GM21526 (cell line): ENCODE results near the gene TMEM244.
"Not testable (repeated sequence)": the region's sequence is repeated elsewhere in the genome, so short reads cannot be mapped to it uniquely, and the experiment has no call there.

ENCODE experiments used
- ATAC-seq: cut with Tn5 transposase; IDR thresholded peaks from one replicate; pipeline ENCODE4 v1.9.1; 2021; ENCODE audit warnings: moderate library complexity; ENCODE audit not compliant: unreplicated experiment, low FRiP score

Gene TMEM244

DNA sequence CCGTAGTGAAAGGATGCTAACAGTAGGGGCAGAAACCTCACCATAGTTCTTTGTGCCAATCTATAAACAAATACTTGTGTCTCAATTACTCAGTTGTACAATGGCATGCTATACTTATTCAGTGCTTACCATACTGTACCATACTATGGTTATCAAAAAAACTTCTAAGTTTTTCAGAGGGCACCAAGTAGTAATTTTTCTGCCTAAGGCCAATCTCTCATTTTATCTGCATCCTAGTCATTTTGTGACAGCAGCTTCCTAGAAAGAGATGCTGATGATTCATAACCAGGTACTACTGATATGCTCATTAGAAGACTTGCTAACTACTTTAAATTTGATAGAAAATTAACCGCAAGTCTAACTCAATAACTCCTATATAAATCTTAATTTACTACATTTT is 42.9 kb downstream of the TMEM244 start:
- ATAC-seq, result no peak

DNA sequence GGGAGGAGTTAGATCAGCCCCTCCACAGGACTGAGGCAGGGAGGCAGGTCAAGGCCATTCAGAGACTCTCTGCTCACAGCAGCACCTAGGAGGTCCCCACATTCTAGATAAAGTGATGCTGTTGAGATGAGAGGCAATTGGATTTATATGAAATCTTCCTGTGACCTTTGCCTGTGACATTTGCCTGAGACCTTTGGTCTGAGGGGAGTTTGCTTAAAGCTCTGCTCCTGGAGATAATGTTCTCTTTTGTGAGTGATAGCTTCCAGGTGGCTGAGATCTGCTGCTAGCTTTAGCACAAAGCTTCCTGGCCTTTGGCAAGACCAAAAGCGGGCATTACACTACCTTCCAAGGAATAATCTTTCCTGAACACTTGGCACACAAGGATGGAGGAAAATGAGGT is 43.3 kb downstream of the TMEM244 start:
- no peak for ATAC-seq

GRCh38 chr6:129817332-129817731 is 43.8 kb downstream of the TMEM244 start:
- ATAC-seq, result no peak

DNA sequence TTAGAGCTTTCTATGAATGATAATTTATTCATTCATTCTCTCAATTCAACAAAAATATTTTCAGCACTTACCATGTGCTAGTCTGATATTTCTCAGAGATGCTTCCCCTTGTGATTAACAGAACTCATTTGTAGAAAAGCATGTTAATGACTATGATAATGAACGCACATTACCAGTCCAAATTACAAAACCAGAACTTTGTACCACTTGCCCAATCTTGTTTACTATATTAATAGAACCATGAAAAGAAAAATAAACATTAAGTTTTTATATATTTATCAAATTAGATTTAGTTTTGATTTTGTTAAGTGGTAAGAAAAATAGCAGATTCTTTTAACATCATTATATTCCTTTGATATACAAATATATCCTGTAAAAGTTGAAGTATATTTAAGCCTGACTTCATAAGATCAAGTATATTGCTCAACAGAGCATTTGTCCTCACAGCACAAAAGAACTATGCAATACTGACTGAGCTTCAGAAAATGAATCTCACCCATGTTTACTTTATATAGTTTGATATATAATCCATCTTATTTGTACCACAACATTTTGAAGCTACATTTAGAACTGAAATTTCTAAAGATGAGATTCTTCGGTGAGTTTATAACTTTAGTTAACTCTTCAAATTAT is 48.9 kb downstream of the TMEM244 start:
- no peak for ATAC-seq

DNA sequence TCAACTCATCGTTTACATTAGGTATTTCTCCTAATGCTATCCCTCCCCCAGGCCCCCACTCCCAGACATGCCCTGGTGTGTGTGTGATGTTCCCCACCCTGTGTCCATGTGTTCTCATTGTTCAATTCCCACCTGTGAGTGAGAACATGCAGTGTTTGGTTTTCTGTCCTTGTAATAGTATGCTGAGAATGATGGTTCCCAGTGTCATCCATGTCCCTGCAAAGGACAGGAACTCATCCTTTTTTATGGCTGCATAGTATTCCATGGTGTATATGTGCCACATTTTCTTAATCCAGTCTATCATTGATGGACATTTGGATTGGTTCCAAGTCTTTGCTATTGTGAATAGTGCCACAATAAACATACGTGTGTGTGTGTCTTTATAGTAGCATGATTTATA is 54.0 kb downstream of the TMEM244 start:
- ATAC-seq, result not testable (repeated sequence)

DNA sequence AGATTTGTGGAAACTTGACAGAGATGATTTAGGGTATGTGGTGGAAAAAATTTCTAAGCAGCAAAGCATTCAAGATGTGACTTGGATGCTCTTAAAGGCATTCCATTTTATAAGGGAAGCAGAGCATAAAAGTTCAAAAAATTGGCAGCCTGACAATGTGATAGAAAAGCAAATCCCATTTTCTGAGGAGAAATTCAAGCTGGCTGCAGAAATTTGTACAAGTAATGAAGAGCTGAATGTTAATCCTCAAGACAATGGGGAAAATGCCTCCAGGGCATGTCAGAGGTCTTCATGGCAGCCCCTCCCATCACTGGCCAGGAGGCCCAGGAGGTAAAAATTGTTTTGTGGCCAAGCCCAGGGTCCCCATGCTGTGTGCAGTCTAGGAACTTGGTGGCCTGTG is 58.2 kb downstream of the TMEM244 start:
- not testable (repeated sequence) for ATAC-seq

GRCh38 chr6:129801909-129802308 is 59.2 kb downstream of the TMEM244 start:
- ATAC-seq, result no peak

DNA sequence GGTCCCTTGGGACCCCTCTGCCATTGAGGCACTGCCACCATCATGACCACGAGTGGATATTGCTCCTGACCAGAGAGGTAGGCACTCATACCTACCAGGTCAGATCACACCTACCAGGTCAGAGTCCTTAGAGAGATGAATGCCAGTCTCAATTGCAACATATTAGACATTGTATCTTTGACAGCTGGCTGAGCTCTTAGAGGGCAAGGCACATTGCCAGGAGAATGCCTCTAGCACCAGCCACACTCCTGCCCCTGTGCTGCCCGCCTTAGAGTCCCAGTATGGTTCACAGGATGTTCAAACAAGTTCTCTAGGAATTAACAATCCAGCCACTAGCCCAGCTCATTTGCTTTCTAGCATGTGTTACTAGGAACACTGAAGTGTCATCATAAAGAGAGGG is 65.9 kb downstream of the TMEM244 start:
- no peak for ATAC-seq

DNA sequence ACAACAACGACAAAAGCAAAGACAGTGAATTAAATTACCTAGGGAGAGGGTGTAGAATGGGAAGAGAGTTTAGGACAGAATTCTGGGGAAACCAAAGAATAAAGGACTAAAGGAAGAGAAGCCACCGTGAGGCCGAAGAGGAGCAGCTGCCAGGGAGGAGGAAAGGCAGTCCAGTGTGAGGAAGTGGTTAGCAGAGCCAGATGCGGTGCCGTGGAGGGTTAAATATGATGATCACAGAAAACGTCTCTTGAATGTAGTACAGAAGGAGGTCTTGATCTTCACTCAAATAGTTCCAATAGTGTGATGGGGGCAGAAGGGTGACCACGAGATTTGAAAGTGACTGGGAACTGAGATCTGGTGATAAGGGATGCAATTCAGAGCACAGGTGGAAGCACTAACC is 67.7 kb downstream of the TMEM244 start:
- no peak for ATAC-seq

- ATAC-seq, result no peak
These were observed 69.1 kb downstream of the TMEM244 start for GRCh38 chr6:129792049-129792448.

DNA sequence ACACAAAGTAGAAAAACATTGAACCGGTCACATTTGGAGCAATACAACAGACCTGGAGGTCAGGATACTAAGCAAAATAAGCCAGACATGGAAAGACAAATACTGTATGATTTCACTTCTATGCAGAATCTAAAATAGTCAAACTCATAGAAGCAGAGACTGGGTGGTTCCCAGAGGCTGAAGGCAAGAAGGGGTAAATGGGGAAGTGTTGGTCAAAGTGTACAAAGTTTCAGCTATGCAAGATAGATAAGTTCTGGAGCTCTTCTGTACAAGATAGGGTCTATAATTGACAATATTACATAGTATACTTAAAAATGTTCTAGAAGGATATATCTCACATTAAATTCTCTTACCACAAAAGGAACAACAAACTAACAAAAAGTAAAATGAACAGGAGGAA is 70.3 kb downstream of the TMEM244 start:
- no peak for ATAC-seq

- ATAC-seq, result no peak
These were observed 71.1 kb downstream of the TMEM244 start for GRCh38 chr6:129789974-129790373.

- ATAC-seq, result no peak
These were observed 73.3 kb downstream of the TMEM244 start for GRCh38 chr6:129787816-129788215.

GRCh38 chr6:129786548-129786947 is 74.6 kb downstream of the TMEM244 start:
- ATAC-seq, result no peak

DNA sequence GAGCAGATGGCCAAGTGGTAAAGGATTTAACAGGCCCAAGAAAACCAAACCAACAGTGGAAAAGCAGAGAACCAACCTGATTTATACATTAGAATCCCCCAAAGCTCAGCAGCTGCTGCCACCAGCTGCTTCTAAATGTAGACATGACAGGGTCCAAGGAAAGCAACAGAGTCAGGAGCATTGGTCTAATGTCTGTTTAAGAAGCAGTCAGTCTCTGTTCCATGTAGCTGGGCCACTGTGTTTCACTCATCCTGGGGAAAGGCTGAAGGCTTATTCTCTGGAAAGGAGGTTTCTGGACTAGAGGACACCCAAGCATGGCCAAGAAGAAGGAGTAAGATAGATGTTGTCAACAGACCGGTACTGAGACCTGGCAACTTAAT is 75.4 kb downstream of the TMEM244 start:
- no peak for ATAC-seq

DNA sequence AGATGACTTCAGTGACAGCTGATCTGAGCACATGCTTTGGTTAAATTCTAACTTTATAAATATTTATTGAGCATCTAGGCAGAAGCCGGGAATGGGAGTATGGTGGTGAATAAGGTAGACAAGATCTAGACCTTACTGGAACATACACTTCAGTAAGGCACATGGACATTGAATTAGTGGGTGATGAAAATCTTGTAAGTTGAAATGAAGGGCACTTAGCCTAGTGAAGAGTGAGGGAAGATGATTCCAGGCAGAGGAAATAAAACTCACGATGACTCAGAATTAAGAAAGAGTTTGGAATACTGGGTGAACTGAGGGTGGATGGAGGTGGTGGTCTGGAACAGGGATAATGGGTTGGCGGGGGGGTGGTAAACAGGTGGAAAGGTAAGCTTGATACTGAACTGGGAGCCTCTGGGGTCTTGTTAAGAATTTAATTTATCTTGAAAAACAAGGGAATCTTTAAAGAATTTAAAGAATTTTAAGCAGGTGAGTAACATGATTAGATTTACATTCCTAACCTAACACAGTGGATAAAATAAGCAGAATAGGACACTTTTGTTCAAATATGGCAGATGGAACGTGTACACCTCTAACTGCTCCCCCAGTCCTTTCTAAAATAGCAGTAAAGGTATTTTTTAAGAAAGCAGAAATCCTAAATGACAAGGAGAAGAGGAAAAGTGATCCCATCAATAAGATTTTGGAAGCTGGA is 75.9 kb downstream of the TMEM244 start:
- ATAC-seq, result no peak
